ENCODE measurements around the gene ADPRS. TPM values are rescaled to one million over a fixed set of nuclear protein-coding genes. Genes with fewer than 3 reads are reported as not detected.

ADPRS gene
- total RNA-seq, 1 donor from 2014 or later = 28.9 TPM

GRCh38 chr1:36087233-36088123 lies 1.2 kb upstream of the ADPRS start:
- DNase-seq (ENCODE audit: low spot score) = no peak

GRCh38 chr1:36088265-36088576 lies 471 bp upstream of the ADPRS start:
- DNase-seq (ENCODE audit: low spot score) = no peak

- no peak for DNase-seq (ENCODE audit: low spot score)
Measured at GRCh38 chr1:36089393-36090121, 865 bp downstream of the ADPRS start.

GRCh38 chr1:36091141-36091540 lies 2.4 kb downstream of the ADPRS start:
- no peak for DNase-seq (ENCODE audit: low spot score)

- DNase-seq (ENCODE audit: low spot score) = no peak
Measured at GRCh38 chr1:36091698-36092097, 3.0 kb downstream of the ADPRS start.

- no peak for DNase-seq (ENCODE audit: low spot score)
Measured at GRCh38 chr1:36092166-36092797, 3.6 kb downstream of the ADPRS start.

GRCh38 chr1:36092798-36093185 lies 4.1 kb downstream of the ADPRS start:
- no peak for DNase-seq (ENCODE audit: low spot score)

GRCh38 chr1:36093226-36093625 lies 4.5 kb downstream of the ADPRS start:
- DNase-seq (ENCODE audit: low spot score) = no peak

GRCh38 chr1:36093929-36094328 lies 5.2 kb downstream of the ADPRS start:
- DNase-seq (ENCODE audit: low spot score) = no peak

GRCh38 chr1:36094621-36095061 lies 5.9 kb downstream of the ADPRS start:
- no peak for DNase-seq (ENCODE audit: low spot score)

- no peak for DNase-seq (ENCODE audit: low spot score)
Measured at GRCh38 chr1:36095760-36096405, 7.2 kb downstream of the ADPRS start.

- no peak for DNase-seq (ENCODE audit: low spot score)
Measured at GRCh38 chr1:36096500-36097432, 8.1 kb downstream of the ADPRS start.

GRCh38 chr1:36097693-36098585 lies 9.2 kb downstream of the ADPRS start:
- DNase-seq (ENCODE audit: low spot score) = no peak

GRCh38 chr1:36098650-36099365 lies 10.1 kb downstream of the ADPRS start:
- no peak for DNase-seq (ENCODE audit: low spot score)

- peak; percentile 78 for DNase-seq (ENCODE audit: low spot score)
Measured at GRCh38 chr1:36099681-36100341, 11.1 kb downstream of the ADPRS start.

- DNase-seq (ENCODE audit: low spot score) = no peak
Measured at GRCh38 chr1:36100376-36100775, 11.7 kb downstream of the ADPRS start.

- no peak for DNase-seq (ENCODE audit: low spot score)
Measured at GRCh38 chr1:36101546-36101945, 12.9 kb downstream of the ADPRS start.

GRCh38 chr1:36106269-36106668 lies 17.6 kb downstream of the ADPRS start:
- DNase-seq (ENCODE audit: low spot score) = no peak

- DNase-seq (ENCODE audit: low spot score) = no peak
Measured at GRCh38 chr1:36107394-36107793, 18.7 kb downstream of the ADPRS start.

Data from mucosa of gallbladder (tissue), 1 donor.